Stimulated activated CD4-positive, alpha-beta T cell treated with anti-CD3 and anti-CD28 coated beads, Interleukin-2, amount 100 ng/mL, for 24 hours (primary cell): ENCODE measurements around the gene RASA2.
"Not testable (repeated sequence)": the region's sequence is repeated elsewhere in the genome, so short reads cannot be mapped to it uniquely, and the experiment has no call there.

Experiments used
- DNase-seq, 2 donors: peaks; one replicate each; pipeline ENCODE4 v3.0.0-alpha.2; 2020

The RASA2 gene

DNA sequence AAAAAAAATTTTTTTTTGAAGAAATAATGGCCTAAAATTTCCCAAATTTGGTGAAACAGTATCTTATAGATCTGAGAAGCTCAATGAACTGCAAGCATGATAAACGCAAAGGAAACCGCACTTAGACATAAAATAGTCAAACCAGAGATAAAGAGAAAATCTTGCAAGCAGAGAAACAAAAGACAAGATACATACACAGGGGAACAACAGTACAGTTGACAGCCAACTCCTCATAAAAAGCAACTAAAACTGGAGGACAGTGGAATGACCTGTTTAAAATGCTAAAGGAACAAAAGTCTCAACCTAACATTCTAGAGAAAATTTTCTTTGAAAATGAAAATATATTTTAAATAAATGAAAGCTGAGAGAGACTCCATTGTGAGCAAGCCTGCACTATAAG lies 107.5 kb downstream of the RASA2 start:
- no peak for DNase-seq

DNA sequence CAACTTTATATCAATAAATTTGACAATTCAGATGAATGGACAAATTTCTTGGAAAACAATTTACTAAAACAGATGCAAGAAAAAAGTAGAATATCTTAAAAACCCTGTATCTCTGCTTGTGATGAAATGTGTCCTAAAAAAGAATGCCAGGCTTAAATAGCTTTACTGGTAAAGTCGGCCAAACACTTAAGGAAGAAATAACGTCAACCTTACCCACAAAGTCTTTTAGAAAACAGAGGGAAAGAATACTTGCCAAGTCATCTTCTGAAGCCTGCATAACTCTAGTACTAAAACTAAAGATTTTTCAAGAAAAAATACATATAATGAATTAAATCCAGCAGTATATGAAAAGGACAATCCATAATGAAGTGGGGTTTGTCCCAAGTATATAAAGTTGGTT lies 111.1 kb downstream of the RASA2 start:
- no peak for DNase-seq

DNA sequence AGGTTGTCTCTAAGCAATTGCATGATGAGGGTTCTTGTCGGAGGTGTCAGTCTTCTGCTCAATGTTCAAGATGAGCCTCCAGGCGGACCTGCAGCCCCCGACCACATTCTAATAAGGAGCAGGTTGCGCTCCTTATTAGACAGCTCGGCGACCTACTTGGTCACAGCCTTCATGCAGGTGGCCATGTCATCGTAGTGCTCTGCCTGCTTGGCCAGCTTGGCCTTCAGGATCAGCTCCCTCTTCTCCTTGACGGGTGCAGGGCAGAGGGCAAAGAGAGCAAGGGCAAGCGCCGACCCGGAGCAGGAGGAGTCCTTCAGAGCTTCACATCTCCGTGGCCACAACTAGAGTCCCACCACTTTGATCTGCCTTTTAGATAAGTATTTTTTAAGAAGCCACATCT lies 113.5 kb downstream of the RASA2 start:
- no peak for DNase-seq

DNA sequence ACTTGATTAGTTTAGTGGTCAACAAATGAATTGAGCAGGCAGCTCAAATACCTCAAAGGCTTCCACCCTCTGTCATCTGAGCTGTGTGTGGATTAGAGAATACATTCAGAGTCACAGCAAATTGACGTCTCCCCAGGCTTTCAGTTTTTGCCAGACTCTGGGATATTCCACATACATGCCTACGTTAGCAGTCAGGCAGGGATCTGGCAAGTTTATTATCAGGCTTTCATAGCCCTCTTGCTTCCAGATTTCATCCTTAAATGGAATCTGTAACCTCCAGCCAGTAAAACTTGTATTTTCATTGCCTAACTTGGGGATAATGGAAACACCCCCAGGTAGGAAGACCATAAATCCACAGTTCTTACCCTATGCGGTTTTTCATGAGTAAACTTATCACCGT lies 115.9 kb downstream of the RASA2 start:
- DNase-seq: no peak

DNA sequence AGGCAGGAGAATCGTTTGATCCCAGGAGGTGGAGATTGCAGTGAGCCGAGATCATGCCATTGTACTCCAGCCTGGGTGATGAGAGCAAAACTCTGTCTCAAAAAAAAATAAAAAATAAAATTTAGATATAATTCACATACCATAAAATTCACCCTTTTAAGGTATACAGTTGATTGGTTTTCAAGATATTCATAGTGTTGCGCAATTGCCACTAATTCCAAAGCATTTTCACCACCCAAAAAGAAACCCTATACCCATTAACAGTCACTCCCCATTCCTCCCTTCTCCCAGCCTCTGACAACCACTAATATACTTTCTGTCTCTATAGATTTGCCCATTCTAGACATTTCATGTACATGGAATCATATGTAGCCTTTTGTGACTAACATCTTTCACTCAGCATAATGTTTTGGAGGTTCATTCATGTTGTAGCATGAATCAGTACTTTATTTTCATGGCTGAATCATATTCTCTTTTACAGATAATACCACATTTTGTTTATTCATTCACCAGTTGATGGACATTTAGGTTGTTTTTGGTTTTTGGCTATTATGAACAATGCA lies 116.7 kb downstream of the RASA2 start:
- DNase-seq: no peak

DNA sequence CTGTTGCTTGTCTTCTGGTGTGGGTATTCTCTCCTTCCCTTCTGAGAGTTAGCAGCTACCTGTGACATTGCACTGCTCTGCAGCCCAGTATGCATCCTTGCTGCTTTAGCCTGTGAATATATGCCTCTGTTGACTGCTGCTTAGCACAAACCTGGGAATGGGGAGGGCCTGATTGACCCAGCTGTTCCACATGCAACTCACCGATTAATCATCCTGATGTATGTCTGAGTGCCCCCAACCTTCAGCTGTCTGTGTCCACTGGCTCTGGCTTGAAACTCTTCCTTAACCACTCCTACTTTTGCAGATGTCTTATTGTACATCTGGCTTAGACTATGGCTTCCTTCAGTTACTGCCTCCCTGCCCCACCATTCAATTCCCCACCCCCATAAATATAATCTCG lies 119.1 kb downstream of the RASA2 start:
- no peak for DNase-seq

DNA sequence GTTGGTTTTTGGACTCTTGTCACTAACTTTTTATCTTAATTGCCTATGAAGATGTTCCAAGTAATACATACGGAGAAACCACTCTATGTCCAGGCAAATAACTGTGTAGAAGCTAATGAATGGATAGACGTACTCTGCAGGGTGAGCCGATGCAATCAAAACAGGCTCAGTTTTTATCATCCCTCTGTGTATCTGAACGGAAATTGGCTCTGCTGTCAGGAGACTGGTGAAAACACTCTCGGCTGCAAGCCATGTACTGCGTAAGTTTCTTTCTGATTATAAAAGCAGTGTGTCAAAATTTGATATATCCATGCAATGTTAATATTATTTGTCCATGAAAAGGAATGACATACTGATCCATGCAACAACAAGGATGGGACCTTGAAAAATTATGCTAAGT lies 121.6 kb downstream of the RASA2 start:
- DNase-seq: no peak

DNA sequence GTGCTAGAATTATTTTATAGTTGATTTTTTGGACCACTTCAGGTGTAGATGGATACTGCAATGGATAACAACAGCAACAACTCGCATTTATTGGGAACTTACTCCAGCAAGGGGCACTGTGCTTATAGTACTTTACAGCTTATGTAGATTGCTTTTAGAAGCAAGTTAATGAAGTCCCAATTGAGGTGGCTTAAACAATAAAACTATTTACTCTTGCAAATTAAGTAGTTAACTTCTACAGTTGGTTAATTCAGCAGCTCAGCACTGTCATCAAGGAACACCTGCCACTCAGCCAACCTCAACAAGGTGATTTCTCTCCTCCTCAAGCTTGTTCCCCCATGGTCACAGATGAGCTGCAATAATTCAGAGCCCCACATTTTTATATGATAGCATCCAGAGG lies 124.1 kb downstream of the RASA2 start:
- DNase-seq: no peak

DNA sequence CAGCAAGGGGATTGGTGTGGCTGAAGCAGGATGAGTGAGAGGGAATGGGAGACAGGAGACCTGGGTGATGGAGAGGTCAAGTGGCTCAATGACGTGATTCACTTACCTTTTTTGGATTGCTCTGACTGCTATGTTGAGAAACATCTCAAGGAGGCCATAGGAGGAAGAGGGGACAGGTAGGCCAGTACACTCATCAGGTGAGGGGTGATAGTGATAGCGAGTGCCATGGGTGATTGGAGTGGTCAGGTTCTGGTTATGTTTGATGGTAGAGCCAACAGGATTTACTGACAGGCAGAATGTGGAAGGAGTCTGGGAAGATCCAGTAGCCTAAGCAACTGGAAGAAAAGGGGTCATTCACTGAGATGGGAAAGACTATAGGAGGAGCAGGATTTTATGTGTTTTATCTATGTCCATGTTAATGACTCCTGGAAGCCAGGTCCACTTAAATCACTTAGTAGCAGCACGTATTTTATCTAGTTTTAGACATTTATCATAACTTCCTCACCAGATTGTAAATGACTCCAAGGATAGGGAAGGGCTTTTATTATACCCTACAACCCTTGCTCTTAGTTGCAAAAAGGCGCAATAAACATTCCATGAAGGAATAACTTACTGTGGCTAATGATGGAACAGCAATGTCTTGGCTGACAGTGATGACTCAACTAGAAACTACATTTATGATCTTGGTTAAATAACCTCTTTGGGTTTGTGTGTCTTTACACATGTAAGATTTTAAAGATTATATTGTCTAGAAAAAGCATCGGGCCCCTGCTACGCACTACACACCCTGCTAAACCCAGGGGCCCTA lies 131.5 kb downstream of the RASA2 start:
- DNase-seq: no peak

DNA sequence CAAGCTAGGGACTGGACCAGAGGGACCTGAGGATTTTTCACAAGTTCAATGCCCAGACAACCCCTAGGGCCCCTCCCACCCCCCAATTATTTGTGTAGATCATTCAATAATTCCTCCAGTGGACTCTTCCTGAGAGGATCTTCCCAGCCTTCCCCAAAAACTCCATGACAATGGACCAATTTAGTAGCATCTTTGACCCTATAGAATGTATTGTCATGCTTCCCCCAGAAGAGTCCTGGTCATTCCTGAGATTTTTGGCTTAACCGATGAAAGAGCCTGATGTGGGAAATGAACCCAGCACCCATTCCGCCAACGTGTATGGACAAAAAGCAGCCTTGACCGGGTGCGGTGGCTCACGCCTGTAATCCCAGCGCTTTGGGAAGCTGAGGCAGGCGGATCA lies 132.1 kb downstream of the RASA2 start:
- no peak for DNase-seq

DNA sequence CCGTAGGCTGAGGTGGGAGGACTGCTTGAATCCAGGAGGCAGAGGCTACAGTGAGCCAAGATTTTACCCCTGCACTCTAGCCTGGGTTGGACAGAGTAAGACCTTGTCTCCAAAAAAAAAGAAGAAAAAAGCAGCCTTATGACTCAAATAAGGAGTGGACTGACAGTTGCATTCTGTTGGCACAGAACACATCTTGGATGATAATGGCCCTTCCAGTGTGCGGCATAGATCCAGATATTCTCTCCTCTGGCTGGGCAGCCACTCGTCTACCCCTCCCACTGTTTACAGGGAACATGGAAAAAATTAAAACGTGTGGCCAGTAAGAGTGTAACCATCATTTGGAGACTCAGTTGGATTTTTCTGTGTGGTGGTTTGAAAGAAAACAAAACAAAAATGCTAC lies 132.6 kb downstream of the RASA2 start:
- no peak for DNase-seq

DNA sequence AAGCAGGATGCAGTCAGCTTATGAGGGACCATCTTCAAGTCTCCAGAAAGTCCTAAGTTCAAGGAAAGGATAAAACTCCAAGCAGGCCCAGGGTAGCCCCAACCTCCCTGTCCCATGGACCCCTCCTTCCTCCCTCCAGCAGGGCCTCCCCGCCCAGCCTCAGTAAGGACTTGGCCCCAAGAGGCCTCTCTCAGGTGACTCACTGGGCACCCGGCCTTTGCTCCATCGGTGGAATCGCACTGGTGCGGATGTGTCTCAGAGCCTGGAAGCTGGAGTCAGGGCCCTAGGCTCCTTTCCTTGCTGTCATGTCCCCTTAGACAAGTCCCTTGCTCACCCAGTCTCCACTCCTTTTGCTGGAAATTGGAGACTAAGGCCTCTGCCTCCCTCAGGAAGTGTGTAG lies 136.9 kb downstream of the RASA2 start:
- no peak for DNase-seq

DNA sequence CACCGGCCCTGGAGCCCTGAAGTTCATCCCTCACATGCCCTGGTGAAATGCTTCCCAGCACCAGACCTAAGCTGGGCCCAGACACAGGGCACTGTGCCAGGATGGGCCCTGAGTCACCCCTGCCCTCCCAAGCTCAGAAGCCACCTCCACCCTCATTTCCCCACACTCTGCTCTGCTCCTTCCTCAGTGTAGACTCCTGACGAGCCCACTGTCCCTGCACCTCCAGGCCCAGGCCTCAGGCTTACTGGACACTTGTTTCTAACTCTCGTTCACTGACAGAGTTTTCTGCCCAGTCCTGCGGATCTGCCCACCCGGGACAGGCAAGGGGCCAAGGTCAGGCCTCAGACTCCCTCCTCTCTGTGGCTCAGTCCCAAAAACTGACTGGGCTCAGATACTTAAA lies 138.7 kb downstream of the RASA2 start:
- DNase-seq: no peak

DNA sequence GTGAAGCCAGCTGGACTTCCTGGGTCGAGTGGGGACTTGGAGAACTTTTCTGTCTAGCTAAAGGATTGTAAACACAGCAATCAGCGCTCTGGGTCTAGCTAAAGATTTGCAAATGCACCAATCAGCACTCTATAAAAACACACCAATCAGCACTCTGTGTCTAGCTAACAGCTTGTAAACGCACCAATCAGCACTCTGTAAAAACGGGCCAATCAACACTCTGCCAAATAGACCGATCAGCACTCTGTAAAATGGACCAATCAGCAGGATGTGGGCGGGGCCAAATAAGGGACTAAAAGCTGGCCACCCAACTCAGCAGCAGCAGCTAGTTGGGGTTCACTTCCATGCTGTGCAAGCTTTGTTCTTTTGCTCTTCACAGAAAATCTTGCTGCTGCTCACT lies 141.5 kb downstream of the RASA2 start:
- DNase-seq: not testable (repeated sequence)

DNA sequence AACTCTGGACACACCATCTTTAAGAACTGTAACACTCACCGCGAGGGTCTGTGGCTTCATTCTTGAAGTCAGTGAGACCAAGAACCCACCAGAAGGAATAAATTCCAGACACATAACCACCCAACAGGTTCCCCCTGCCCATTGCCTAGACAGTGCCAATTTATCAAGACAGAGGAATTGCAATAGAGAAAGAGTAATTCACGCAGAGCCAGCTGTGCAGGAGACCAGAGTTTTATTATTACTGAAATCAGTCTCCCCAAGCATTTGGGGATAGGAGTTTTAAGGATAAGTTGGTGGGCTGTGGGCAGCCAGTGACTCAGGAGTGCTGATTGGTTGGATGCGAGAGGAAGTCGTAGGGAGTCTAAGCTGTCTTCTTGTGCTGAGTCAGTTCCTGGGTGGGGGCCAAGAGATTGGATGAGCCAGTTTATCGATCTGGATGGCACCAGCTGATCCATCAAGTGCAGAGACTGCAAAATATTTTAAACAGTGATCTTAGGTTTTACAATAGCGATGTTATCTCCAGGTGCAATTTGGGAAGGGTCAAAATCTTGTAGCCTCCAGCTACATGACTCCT lies 142.1 kb downstream of the RASA2 start:
- not testable (repeated sequence) for DNase-seq

DNA sequence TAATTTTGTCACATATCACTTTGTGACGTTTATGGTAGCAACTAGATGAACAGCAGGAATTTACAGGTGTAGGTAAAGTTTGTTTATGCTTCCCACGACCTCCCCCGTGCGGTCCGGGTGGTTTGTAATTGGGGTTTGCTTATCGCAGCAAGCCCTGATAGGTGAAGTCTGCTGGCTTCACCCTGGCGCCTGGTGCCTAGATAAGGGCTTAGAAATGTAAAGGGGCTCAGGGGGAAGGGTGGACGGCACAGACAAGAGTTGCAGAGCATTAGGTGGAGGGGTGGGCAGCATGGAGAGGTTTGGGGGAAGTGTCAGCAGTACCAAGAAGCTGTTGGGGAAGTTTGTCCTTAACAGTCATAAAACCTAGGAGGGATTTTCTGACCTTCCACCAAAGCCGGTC lies 143.1 kb downstream of the RASA2 start:
- no peak for DNase-seq

DNA sequence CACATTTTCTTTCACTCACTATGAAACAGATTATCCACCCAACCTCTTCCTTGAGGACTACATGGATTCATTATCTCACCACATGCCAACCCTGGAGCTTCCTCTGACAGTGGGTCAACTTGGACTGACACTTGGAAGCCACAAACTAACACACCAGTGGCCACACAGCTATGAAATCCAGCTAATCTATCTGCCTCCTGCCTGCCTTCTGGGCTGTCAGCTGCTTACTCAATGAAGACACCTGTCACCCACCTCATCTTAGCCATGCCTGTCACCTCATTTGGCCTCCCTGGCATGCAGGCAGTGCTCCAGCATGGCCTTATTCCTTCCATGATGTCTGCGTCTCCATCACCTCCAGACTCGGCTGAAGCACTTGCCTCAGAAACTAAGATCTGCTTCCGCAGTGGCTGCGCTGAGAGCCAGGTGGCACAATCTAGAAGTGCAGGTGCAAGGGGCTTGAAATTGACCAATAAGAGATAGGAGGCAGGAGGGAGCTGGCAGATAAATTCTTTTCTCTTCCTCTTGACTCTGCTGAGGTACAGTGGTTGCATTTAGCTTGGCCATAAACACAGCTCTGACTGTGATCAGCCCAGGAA lies 146.1 kb downstream of the RASA2 start:
- DNase-seq: no peak

DNA sequence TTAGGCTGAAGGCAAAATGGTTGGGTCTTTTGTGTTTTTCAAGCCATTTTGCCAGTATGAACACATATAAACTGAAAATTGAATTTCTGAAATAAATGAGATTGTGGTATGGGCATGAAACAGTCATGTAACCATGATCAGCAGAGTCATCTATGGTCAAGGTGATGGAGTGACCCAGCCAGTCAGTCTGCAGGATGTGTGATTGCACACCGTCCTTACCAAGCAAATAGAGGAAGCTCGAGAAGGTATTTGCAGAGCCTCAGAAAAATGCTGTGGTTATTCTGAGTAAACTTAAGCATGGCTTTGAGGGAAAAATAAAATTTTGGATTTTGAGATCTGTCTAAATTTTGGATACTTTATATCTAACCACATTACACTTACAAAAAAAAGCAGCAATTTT lies 155.4 kb downstream of the RASA2 start:
- DNase-seq: no peak

DNA sequence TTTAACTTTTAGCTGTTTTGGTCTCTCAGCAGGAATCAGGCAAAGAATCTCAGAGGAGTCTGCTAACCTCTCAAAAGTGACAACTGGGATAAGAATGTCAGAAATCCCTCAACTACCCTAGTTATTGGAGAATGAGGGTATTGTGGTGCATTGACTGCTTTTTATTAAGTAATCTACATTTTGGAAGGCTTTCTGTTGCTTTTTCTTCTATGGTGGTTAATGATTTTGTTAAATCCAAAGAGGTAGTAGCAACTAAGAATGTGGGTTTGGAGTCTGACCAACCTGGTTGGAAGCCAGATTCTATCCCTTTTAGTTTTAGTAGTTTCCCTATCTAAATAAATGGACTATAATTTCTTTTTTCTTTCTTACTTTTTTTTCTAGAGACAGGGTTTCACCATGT lies 156.6 kb downstream of the RASA2 start:
- DNase-seq: no peak

DNA sequence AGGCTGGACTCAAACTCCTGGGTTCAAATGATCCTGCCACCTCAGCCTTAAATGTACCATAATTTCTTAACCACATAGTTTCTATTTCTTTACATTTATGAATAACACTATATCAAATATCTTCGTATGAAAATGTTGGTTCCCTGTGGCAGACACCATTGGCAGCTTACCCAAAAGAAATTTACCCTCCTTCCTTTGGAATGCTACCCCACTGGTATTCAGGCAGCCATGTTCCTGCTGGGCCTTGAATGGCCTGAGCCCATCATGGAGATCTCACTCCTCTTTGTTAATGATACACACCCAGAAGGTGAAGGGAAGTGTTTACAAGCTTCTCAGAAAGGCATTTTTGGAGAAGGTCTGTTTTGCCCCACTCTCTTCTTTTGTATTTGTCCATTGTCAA lies 157.0 kb downstream of the RASA2 start:
- DNase-seq: no peak

DNA sequence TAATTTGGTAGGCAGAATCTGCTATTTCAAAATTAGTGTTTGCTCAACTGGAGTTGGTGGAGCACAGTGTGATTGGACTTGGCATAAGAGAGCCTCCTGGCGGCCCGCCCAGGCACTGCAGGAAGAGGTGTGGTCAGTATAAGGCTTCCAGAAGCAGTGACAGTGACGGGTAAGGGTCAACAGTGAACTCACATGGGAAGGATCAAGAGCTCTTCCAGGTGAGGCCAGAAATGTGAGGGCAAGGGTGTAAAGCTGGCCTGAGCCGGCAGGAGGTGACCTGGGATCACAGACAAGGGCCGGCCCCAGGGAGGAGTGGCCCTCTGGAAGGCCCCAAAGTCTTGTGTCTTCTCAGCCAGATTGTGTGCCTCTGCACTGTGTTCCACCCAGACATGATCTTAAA lies 158.1 kb downstream of the RASA2 start:
- peak; percentile 74 to 85 for DNase-seq

DNA sequence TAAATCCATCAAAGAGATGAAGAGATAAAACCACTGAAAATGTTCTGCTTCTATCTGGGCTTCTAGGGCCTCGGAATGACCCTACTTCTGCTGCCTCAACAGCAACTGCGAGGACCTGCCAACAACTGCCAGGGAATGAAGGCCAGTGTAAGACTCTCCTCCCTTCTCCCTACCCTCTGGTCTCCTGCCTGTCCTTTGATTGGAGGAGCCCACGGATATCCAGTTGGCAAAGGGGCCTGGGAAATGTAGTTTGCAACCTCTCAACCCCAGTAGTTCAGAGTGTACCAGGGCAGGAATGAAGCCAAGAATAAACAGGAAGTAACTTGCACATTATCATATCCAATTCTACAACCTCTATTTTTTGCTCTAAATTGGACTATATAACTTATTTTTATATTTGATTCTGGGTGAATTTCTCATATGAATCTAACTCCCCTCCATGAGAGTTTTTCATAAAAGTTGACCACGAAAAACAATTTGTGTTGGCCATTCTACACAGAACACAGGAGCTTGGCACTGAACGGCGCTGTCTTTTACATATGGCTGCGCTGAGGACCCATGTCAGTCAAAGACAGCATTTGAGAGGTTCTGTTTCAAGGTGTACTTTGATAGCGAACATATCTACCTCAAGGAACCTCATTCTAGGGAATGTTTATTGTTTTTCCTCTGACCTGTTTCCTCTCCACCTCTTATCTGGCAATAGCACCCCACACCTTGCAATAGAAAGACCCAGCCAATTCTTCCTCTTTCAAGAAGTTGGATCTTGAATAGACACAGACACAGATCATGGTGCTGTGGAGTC lies 160.1 kb downstream of the RASA2 start:
- DNase-seq: no peak

DNA sequence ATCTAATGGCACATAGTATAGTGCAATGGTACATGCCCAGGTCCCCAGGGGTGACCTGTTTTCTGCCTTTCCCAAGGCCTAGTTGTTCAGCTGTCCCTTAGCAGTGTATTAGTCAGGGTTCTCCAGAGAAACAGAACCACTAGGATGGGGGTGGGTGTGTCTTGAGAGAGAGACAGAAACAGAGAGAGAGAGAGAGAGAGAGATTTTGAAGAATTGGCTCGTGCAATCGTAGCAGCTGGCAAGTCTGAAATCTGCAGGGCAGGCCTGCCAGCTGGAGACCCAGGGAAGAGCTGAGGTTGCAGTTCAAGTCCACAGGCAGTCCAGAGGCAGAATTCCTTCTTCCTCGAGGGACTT lies 160.7 kb downstream of the RASA2 start:
- DNase-seq: no peak
